PC-9 (cell line): ENCODE results near the gene UVSSA.

ENCODE experiments used
- EZH2 ChIP-seq: fragments of 200-600 bp; sonication (generic); IDR thresholded peaks from 2 replicates; pipeline ENCODE4 v1.8.0; 2017; ENCODE audit warnings: antibody characterized with exemption, low read depth
- TF ChIP-seq, protein P1 (sequence below): fragments of 200-600 bp; sonication (generic); conservative IDR thresholded peaks from 2 replicates; pipeline ENCODE4 v1.6.1; 2017; ENCODE audit warnings: mixed run types, antibody characterized with exemption, mild to moderate bottlenecking, moderate library complexity

DNA sequence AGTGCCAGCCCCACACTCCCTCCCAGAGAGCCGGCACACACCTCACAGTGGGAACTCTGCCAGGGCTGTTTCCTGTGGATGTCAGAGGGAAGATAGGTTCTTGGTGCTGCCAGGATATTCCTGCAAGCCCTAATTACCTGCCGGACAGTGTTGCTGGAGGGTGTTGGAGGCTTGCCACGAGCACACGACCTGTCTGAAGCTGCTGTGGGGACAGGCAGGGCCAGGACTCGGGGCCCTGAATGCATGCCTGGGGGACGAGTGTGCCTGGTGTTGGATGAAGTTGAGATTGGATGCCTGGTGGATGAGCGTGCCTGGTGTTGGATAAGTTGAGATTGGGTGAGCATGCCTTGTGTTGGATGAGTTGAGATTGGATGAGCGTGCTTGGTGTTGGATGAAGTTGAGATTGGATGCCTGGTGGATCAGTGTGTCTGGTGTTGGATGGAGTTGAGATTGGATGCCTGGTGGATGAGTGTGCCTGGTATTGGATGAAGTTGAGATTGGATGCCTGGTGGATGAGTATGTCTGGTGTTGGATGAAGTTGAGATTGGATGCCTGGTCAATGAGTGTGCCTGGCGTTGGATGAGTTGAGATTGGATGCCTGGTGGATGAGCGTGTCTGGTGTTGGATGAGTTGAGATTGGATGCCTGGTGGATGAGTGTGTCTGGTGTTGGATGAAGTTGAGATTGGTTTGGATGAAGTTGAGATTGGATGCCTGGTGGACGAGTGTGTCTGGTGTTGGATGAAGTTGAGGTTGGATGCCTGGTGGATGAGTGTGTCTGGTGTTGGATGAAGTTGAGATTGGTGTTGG lies 23.2 kb upstream of the UVSSA start:
- TF ChIP-seq, protein P1, sequence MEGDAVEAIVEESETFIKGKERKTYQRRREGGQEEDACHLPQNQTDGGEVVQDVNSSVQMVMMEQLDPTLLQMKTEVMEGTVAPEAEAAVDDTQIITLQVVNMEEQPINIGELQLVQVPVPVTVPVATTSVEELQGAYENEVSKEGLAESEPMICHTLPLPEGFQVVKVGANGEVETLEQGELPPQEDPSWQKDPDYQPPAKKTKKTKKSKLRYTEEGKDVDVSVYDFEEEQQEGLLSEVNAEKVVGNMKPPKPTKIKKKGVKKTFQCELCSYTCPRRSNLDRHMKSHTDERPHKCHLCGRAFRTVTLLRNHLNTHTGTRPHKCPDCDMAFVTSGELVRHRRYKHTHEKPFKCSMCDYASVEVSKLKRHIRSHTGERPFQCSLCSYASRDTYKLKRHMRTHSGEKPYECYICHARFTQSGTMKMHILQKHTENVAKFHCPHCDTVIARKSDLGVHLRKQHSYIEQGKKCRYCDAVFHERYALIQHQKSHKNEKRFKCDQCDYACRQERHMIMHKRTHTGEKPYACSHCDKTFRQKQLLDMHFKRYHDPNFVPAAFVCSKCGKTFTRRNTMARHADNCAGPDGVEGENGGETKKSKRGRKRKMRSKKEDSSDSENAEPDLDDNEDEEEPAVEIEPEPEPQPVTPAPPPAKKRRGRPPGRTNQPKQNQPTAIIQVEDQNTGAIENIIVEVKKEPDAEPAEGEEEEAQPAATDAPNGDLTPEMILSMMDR = no peak
- TF ChIP-seq EZH2 = no peak
